OCI-M2 (cell line): ENCODE data around the gene MAP2K5.

Experiments
- DNase-seq: peaks from one replicate; lab custom pipeline; 2025; ENCODE audit not compliant: unreplicated experiment; lab: John Stamatoyannopoulos, UW

The MAP2K5 gene

GRCh38 chr15:67542420-67543347 is at the start of gene MAP2K5:
Gene MAP2K5, plus strand, starts transcription at chr15:67542703. Its CDS starts 633 bp downstream, at chr15:67543336.
- DNase-seq, result no peak

DNA sequence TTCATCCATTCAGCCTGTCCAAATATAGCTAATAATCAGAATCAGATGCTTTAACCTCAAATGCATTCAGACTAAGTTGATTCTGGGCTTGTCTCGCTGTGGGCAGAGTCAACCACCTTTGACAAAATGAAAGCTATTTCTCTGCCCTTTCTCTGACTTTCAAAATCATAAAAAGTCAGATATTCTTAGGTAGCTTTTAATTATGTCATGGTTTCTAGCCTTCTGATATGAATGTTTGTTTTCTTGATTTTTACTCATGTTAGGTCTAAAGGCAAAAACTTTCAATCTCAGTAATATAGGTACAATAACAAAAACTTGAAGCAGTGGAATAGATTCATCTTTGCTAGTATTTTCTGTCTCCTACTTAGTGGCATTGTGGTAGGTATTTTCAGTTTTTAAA is 46.9 kb upstream of the MAP2K5 start:
- no peak for DNase-seq

DNA sequence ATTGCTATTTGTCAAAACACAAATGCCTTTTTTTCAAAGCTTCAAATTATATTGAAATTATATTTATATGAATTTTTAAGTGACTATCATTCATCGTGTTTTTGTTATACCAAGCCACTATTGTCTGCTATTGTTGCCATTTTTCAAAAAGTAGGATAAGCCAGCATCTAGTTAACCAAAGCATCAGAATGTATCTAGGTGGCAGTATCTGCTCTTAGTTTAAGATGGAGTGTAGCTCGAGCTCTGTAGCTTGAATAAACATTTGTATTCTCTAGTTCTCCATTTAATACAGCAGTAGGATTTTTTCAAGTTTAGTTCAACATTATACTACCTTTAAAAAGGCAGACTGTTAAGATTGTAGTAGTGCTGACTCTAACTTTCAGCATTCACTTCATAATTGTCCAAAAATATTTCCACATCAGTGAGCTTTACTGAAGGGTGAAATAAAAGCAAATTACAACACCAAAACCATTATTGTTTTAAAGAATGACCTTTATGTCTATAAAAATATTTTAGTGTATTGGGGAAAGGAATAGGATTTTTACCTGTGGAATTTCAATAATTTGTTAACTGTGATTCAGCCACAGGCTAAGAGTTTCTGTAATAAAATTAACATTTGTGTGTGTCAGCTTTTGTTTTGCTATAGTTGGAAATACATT is 41.2 kb upstream of the MAP2K5 start:
- no peak for DNase-seq

DNA sequence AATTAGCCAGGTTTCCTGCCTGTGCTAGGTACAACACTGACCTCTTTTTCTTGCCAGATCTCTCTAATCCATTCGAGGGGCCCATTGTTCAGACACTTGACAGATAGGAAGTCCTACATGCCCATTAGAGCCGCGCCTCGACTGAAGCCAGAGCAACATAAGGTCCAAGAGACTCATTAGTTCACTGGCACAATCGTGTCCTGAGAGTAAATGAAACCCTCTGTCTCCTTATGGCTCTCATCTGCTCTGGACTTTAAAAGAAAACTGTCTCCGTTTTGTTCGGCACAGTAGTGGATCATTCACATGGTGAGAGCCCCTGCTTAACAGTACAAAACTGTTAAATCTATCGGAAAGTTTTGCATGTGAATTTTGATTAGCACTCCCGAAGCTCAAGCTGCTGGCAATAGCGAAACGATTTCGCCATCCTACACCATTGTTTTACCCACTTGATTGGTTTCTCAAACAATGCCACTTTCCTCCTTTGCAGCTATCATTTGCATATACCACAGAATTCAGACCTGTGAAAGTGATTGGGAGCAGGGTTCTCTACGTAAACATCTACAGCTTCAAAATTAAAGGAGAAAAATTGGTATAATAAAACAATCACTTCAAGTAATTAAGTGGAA is 40.6 kb upstream of the MAP2K5 start:
- DNase-seq, result no peak

DNA sequence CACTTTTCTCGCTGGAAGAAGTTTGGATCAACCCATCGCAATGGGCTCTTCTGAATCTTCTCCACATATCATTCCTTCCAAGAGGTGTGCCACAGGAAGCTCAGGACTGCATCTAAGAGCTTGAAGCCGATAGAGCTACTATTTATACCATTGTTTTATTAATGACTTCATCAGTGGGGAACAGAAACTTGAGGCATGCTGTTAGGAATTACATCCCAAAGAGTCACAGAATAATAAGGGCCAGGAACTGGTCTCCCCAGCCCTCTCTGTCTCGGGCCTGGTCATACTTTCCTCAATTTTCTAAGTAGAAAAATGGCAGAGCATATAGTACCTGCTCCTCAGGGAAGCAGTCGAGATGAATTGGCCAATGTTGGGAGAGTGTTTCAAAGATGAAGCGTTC is 38.4 kb upstream of the MAP2K5 start:
- no peak for DNase-seq

DNA sequence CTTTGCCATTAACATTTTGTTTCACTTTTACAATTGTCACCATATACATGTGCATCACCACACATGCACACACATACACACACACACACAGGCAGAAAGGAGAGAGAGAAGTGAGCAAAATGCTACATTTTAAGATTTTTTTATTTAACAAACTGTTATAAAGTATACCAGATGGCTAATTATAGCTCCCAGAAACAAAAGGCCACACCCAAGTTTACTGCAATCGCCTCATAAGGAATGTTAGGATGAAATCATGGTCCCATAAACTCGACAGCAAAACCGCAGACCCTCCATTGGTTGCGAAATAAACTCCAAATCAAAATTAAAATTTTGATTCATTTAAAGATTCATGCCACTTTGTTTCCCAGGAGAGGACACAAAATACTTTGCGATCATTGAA is 37.7 kb upstream of the MAP2K5 start:
- no peak for DNase-seq

GRCh38 chr15:67505675-67506572 is 36.6 kb upstream of the MAP2K5 start:
- DNase-seq, result no peak

- DNase-seq, result no peak
These were observed 35.4 kb upstream of the MAP2K5 start for GRCh38 chr15:67506775-67507747.

DNA sequence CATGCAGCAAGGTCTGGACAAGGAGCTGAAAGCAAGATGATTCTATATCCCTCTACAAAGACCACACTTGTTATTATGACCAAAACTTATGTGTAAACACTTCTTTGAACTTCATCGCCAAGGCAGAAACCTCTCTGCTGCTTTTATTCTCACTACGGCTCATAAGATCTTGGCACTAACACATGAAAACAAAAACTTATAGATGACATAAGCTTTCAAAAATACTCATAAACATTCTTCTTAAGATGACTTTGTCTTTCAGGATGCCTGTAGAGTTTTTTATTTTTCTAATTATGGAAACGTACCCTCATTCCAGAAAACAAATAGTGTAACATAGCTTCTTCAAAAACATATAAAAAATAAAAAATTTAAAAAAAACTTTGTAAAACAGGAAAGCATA is 34.1 kb upstream of the MAP2K5 start:
- DNase-seq, result no peak

GRCh38 chr15:67509918-67510317 is 32.6 kb upstream of the MAP2K5 start:
- no peak for DNase-seq

DNA sequence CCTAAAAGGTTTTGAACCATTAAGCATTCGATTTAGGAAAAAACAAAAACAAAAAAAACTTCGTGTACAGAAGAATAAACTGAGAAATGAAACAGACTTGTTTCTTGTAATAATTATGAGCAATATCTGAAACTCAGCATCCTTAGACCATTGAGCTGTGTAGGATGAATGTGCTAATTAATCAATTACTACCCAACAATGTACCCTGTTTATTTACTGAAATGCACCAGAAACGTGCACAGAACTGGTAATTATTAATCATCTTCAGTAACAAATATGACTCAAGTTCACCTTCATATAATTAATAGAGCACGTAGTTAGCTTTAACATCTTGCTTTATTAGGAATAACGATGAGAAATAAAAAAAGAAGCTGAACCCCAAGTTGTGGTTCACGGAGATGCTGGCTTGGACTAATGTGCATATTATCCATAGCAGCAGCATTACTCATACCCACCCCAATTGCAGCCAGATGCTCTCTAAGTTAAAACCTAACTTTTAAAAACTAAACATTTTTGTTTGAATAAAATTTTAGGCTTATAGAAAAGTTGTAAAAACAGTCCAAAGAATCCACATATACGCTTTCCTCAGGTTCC is 31.8 kb upstream of the MAP2K5 start:
- DNase-seq, result no peak

GRCh38 chr15:67511606-67512005 is 30.9 kb upstream of the MAP2K5 start:
- DNase-seq, result no peak

- no peak for DNase-seq
These were observed 30.4 kb upstream of the MAP2K5 start for GRCh38 chr15:67512140-67512539.

DNA sequence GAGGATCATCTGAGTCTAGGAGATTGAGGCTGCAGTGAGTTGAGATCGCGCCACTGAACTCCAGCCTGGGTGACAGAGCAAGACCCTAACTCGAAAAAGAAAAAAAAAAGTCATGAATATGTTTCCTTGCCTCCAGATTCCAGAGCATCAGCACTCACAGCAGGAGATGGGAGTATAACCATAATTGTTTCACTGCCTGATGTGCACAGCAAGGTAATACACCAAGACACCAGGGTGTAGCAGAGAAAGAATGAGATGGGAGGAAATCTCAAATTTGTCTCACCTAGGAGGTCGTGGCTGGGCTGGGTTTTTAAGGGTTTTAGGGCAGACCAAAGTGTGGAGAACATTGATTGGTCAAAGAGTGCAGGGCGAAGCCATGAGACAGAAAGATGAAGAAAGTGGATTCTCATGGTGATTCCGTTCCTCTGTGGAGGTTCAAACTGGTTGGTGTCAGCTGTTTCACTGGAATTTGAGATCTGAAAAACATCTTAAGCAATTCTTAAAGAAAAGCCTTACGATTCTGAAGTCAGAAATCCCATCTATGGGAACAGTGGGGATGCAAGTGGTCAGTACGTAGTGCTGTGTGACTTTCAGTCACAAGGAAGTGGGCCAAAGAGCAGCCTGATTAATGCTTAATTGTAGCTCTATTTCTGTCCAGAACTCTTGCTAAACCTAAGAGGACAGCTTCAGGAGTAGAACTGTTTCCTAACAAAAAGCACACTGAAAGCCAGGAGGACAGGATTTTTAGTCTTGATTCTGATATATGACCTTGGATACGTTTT is 29.4 kb upstream of the MAP2K5 start:
- no peak for DNase-seq

DNA sequence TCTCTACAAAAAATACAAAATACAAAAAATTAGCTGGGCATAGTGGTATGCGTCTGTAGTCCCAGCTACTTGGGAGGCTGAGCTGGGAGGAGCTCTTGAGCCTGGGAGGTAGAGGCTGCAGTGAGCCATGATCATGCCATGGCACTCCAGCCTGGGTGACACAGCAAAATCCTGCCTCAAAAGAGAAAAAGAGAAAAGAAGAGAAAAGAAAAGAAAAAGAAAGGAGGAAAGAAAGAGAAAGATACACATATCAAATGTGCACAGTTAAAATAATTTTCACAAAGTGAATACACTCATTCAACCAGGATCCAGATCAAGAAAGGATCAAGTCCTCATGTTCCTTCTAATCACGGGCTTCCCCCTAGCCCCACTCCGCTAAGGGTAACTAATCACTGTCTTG is 27.4 kb upstream of the MAP2K5 start:
- no peak for DNase-seq

- no peak for DNase-seq
These were observed 26.9 kb upstream of the MAP2K5 start for GRCh38 chr15:67515557-67515956.

GRCh38 chr15:67520321-67521028 is 22.0 kb upstream of the MAP2K5 start:
- no peak for DNase-seq
